Liver (tissue), 9 donors: ENCODE results near the gene OR2AG2. TPM values are rescaled to one million over a fixed set of nuclear protein-coding genes. Genes with fewer than 3 reads are reported as not detected.

Experiments used
- DNase-seq: peaks from one replicate; pipeline ENCODE4 v3.0.0-alpha.2; 2017; ENCODE audit warnings: low spot score
- H3K27ac ChIP-seq, 2 donors: one replicate each; pipeline ENCODE4 v1.7.0; 2013; ENCODE audit warnings: inconsistent platforms in 2 of 2, low read length in 2 of 2, control low read depth in 1 of 2, low read depth in 1 of 2, mild to moderate bottlenecking in 1 of 2
- H3K27me3 ChIP-seq, 4 donors: one replicate each; pipeline versions ENCODE4 v1.6.1 to v1.7.0; 2013; ENCODE audit warnings: low read length in 3 of 4, inconsistent platforms in 1 of 4, mild to moderate bottlenecking in 1 of 4, moderate library complexity in 1 of 4; ENCODE audit not compliant: control insufficient read depth in 4 of 4, insufficient read depth in 4 of 4
- H3K36me3 ChIP-seq, 4 donors: one replicate each; pipeline versions ENCODE4 v1.6.1 to v1.7.0; 2013; ENCODE audit warnings: low read length in 3 of 4, mild to moderate bottlenecking in 3 of 4, low read depth in 1 of 4, moderate library complexity in 1 of 4; ENCODE audit not compliant: control insufficient read depth in 4 of 4, insufficient read depth in 3 of 4
- H3K4me1 ChIP-seq, 4 donors: one replicate each; pipeline versions ENCODE4 v1.6.1 to v1.7.0; 2013; ENCODE audit warnings: low read length in 3 of 4, mild to moderate bottlenecking in 3 of 4, moderate library complexity in 1 of 4; ENCODE audit not compliant: control insufficient read depth in 4 of 4, insufficient read depth in 4 of 4
- H3K4me3 ChIP-seq, 3 donors: one replicate each; pipeline versions ENCODE4 v1.6.1 to v1.7.0; 2013; ENCODE audit warnings: low read length in 3 of 3, control low read depth in 1 of 3, low read depth in 1 of 3, mild to moderate bottlenecking in 1 of 3
- H3K9ac ChIP-seq, 2 donors: one replicate each; pipeline ENCODE4 v1.7.0; 2013; ENCODE audit warnings: low read length in 2 of 2, mild to moderate bottlenecking in 2 of 2, moderate library complexity in 2 of 2, control low read depth in 1 of 2, low read depth in 1 of 2
- H3K9me3 ChIP-seq, 4 donors: one replicate each; pipeline versions ENCODE4 v1.6.1 to v1.7.0; 2013; ENCODE audit warnings: low read length in 3 of 4; ENCODE audit not compliant: control insufficient read depth in 4 of 4
- CTCF ChIP-seq: fragments of 150-350 bp; IDR thresholded peaks from 2 replicates; pipeline ENCODE4 v1.5.1; 2017; ENCODE audit warnings: improper control_type of control experiment, low read depth, low read length; ENCODE audit not compliant: missing input control
- FOXA1 ChIP-seq: IDR thresholded peaks from 2 replicates; pipeline ENCODE4 v1.6.1; 2016; ENCODE audit warnings: antibody characterized with exemption
- FOXA2 ChIP-seq: IDR thresholded peaks from 2 replicates; pipeline ENCODE4 v1.6.1; 2016; ENCODE audit warnings: antibody characterized with exemption
- GABPA ChIP-seq, 2 donors: IDR thresholded peaks in 1 of 2; conservative IDR thresholded peaks in 1 of 2; 2 replicates each; pipeline ENCODE4 v1.6.1; 2016; ENCODE audit warnings: antibody characterized with exemption in 2 of 2, mild to moderate bottlenecking in 1 of 2, moderate library complexity in 1 of 2
- HNF4G ChIP-seq: IDR thresholded peaks from 2 replicates; pipeline ENCODE4 v1.6.1; 2016; ENCODE audit warnings: antibody characterized with exemption
- JUND ChIP-seq, 2 donors: IDR thresholded peaks; 2 replicates each; pipeline ENCODE4 v1.6.1; 2016; ENCODE audit warnings: antibody characterized with exemption in 2 of 2
- RAD21 ChIP-seq, 2 donors: IDR thresholded peaks; 2 replicates each; pipeline ENCODE4 v1.6.1; 2016; ENCODE audit warnings: antibody characterized with exemption in 2 of 2, mild to moderate bottlenecking in 2 of 2
- REST ChIP-seq: IDR thresholded peaks from 2 replicates; pipeline ENCODE4 v1.6.1; 2016; ENCODE audit warnings: antibody characterized with exemption, mild to moderate bottlenecking
- RXRA ChIP-seq, 2 donors: IDR thresholded peaks; 2 replicates each; pipeline ENCODE4 v1.6.1; 2017 to 2018; ENCODE audit warnings: antibody characterized with exemption in 2 of 2, mild to moderate bottlenecking in 1 of 2
- SP1 ChIP-seq: IDR thresholded peaks from 2 replicates; pipeline ENCODE4 v1.6.1; 2018; ENCODE audit warnings: antibody characterized with exemption, mild to moderate bottlenecking
- ZBTB33 ChIP-seq: IDR thresholded peaks from 2 replicates; pipeline ENCODE4 v1.6.1; 2016; ENCODE audit warnings: antibody characterized with exemption
- WGBS: extraction: QIAGEN DNeasy Blood & Tissue Kit; methylation state at CpG from one replicate; pipeline ENCODE4 v1.1.7; 2013; 5-methylcytosine and 5-hydroxymethylcytosine counted together
- polyA plus RNA-seq, 2 donors: library from polyadenylated mRNA; stranded (reverse) in 1 of 2; unstranded in 1 of 2; fragments of 200-250 nt in 1 of 2; fragments of >200 nt in 1 of 2; fragmentation: Nextera tagmentation in 1 of 2; extraction: Ambion mirVana in 1 of 2; gene quantifications; one replicate each; pipeline versions ENCODE4 v1.2.1 to v1.2.3, GENCODE V29; 2013 to 2015
- total RNA-seq, 2 donors: library from RNA; depleted of rRNA; stranded (reverse); fragments of >200 nt; gene quantifications; one replicate each; pipeline ENCODE4 v1.2.3, GENCODE V29; 2014
- donor health status: healthy.
- donor health status: healthy.
- donor health status: healthy.
- donor health status: healthy.
- donor health status: healthy.

The OR2AG2 gene
- total and polyA plus RNA-seq, 4 donors, result under 0.01 TPM; not detected in 3

DNA sequence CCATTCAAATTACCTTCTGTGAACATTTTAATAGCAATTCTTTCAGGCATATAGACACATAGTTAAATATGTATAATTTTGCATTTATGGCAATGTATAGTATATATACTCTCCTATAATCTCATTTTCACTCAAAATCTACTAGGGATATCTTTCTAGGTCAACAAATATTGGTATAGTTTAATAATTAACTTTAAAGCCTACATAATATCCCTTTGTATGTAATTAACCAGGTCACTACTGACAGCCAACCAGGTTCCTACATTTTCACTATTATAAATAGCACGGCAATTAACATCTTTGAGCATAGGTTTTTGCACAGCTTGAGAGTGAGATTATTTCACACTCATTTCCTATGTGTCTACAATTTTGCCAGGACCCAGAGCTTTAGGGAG lies 15.8 kb downstream of the OR2AG2 start:
- H3K9me3 ChIP-seq, result no peaks in the 10 kb centered on the region
- no peak overlapping the region for H3K27ac ChIP-seq
- H3K36me3 ChIP-seq, result no peaks in the 10 kb centered on the region
- H3K4me1 ChIP-seq, result peaks cover 3 to 13% (median 9%) of the 10 kb centered on the region in 4 donors
- WGBS, result 41% methylated on average over 1 of the region's 1 CpG
- H3K4me3 ChIP-seq, result peak overlapping the region in 1 of 3 donors; percentile 11
- no peak for TF ChIP-seq FOXA1
- DNase-seq, result no peak
- H3K9ac ChIP-seq, result no peak overlapping the region
- H3K27me3 ChIP-seq, result no peaks in the 10 kb centered on the region

- Histone ChIP-seq H3K27me3 (no peaks in the 10 kb centered on the region), H3K9me3 (no peaks in the 10 kb centered on the region), H3K36me3 (no peaks in the 10 kb centered on the region), H3K4me3 (no peak overlapping the region), H3K27ac (no peak overlapping the region), H3K9ac (no peak overlapping the region), H3K4me1 (peaks cover 3 to 13% (median 9%) of the 10 kb centered on the region in 4 donors)
- peak; percentile 78 for TF ChIP-seq CTCF
- TF ChIP-seq GABPA (IDR thresholded peaks at IDR 0.05 in 1 of 2, conservative IDR thresholded peaks at IDR 0.05 in 1 of 2), result no peak
- TF ChIP-seq RAD21 (IDR thresholded peaks at IDR 0.05), result peak; percentile 60 to 79
- TF ChIP-seq HNF4G, result no peak
- TF ChIP-seq RXRA (IDR thresholded peaks at IDR 0.05), result no peak
- TF ChIP-seq SP1, result no peak
- TF ChIP-seq REST, result no peak
- no peak for TF ChIP-seq JUND (IDR thresholded peaks at IDR 0.05)
- TF ChIP-seq ZBTB33, result no peak
- TF ChIP-seq FOXA2, result no peak
- no peak for DNase-seq
- WGBS, result 5% methylated on average over 5 of the region's 5 CpGs
Observed at GRCh38 chr11:6755303-6755952, 16.3 kb downstream of the OR2AG2 start.
